ENCODE data around the gene AUTS2. TPM values are rescaled to one million over a fixed set of nuclear protein-coding genes. Genes with fewer than 3 reads are reported as not detected.

Gene AUTS2
- total and polyA plus RNA-seq, 10 of the 15 experiments (the other 5 are each of a cell fraction or from before 2014, with no cell fraction given), result 6.4 to 55.6 (median 21.6) TPM

DNA sequence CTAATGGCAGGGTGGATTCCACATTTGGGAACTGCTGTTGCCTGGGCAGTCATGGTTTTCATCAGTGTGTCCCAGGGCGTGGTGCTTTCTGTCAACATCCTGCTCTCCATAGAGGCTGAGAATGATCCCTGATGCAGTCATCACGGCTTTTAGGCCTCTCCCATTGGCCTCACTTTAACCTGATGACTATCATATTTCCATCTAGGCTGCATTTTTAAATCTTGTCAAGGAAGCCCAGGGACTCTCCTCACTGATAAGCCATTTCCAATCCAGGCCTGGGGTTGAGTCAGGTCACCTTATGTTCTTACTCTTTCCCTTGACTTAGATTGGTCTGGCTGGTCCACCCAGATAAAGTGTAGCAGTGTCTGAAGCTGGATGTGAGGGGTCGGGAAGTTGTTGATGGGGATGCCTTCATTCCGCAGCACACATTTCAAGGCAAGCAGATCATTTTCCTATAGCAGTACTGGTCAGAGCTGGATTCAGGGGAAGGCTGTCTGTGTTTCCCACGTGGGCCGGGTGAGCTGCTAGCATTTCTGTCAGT, 177.0 kb downstream of the AUTS2 start:
- ChIA-PET SMC1A (ENCODE audit: uncharacterized antibody, unreplicated experiment) (interaction anchor here (0.7 to 5.8 kb wide), 6 partner anchors 9 to 35 kb away, joined by 3 to 59 read pairs (median 6); no protein-coding TSS in a partner anchor), POLR2A (no interaction called here), CTCF (no interaction called here), RAD21 (ENCODE audit: unreplicated experiment) (interaction anchor here (2.1 kb wide), 1 partner anchor 9 kb away, joined by 6 read pairs; no protein-coding TSS in a partner anchor)
- BruUV-seq (replicated peaks), result no TSS peak
- no peak for ATAC-seq
- Histone ChIP-seq H3K79me2 (ENCODE audit: control insufficient read depth, insufficient read depth, low read length) (peaks cover 4% of the 10 kb centered on the region), H2AFZ (ENCODE audit: control insufficient read depth, low read depth, low read length) (no peak overlapping the region), H3K9me3 (replicated peaks; ENCODE audit: control insufficient read depth, insufficient read depth, low read length) (no peaks in the 10 kb centered on the region; the same call in 2 of the 3 replicates), H3K36me3 (ENCODE audit: control insufficient read depth in 2 of 2, insufficient read depth in 2 of 2, low read length in 1 of 2) (no peaks in the 10 kb centered on the region), H4K20me1 (ENCODE audit: control insufficient read depth, insufficient read depth) (no peaks in the 10 kb centered on the region), H3K4me2 (ENCODE audit: control insufficient read depth, insufficient read depth) (no peak overlapping the region), H3K27ac (ENCODE audit: control insufficient read depth, insufficient read depth) (no peak overlapping the region), H3K27me3 (replicated peaks in 1 of 2; ENCODE audit: control insufficient read depth in 2 of 2, insufficient read depth in 2 of 2, low read length in 1 of 2) (no peaks in the 10 kb centered on the region), H3K9ac (ENCODE audit: control insufficient read depth, insufficient read depth, low read length) (no peak overlapping the region), H3K4me3 (no peak overlapping the region), H3K4me1 (ENCODE audit: control insufficient read depth, insufficient read depth, low read length) (peaks cover 5% of the 10 kb centered on the region)
- 46% methylated on average over 6 of the region's 6 CpGs for WGBS (ENCODE audit: insufficient coverage, insufficient replicate concordance, low lambda C conversion rate, missing lambda C conversion rate)
- no peak for FAIRE-seq
- in situ Hi-C loops (cut with MboI) (no loop called here), intact Hi-C loops (cut with micrococcal nuclease; ENCODE audit: unreplicated experiment) (no loop called here)
- no peak for DNase-seq (ENCODE audit: low read depth, low spot score)
- TF ChIP-seq, protein P1, sequence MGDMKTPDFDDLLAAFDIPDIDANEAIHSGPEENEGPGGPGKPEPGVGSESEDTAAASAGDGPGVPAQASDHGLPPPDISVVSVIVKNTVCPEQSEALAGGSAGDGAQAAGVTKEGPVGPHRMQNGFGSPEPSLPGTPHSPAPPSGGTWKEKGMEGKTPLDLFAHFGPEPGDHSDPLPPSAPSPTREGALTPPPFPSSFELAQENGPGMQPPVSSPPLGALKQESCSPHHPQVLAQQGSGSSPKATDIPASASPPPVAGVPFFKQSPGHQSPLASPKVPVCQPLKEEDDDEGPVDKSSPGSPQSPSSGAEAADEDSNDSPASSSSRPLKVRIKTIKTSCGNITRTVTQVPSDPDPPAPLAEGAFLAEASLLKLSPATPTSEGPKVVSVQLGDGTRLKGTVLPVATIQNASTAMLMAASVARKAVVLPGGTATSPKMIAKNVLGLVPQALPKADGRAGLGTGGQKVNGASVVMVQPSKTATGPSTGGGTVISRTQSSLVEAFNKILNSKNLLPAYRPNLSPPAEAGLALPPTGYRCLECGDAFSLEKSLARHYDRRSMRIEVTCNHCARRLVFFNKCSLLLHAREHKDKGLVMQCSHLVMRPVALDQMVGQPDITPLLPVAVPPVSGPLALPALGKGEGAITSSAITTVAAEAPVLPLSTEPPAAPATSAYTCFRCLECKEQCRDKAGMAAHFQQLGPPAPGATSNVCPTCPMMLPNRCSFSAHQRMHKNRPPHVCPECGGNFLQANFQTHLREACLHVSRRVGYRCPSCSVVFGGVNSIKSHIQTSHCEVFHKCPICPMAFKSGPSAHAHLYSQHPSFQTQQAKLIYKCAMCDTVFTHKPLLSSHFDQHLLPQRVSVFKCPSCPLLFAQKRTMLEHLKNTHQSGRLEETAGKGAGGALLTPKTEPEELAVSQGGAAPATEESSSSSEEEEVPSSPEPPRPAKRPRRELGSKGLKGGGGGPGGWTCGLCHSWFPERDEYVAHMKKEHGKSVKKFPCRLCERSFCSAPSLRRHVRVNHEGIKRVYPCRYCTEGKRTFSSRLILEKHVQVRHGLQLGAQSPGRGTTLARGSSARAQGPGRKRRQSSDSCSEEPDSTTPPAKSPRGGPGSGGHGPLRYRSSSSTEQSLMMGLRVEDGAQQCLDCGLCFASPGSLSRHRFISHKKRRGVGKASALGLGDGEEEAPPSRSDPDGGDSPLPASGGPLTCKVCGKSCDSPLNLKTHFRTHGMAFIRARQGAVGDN (IDR thresholded peaks at IDR 0.05), result no peak
- TF ChIP-seq CBX5 (IDR thresholded peaks at IDR 0.05; ENCODE audit: low read depth) (no peak), TBL1XR1 (IDR thresholded peaks at IDR 0.05; ENCODE audit: low read depth, low read length) (no peak), RCOR1 (conservative IDR thresholded peaks at IDR 0.05; ENCODE audit: low read depth, low read length) (no peak), SUZ12 (IDR thresholded peaks at IDR 0.05; ENCODE audit: unreplicated experiment) (no peak), STAT1 (conservative IDR thresholded peaks at IDR 0.05) (no peak), FOXK2 (IDR thresholded peaks at IDR 0.05) (no peak)
- TF ChIP-seq, protein P2, sequence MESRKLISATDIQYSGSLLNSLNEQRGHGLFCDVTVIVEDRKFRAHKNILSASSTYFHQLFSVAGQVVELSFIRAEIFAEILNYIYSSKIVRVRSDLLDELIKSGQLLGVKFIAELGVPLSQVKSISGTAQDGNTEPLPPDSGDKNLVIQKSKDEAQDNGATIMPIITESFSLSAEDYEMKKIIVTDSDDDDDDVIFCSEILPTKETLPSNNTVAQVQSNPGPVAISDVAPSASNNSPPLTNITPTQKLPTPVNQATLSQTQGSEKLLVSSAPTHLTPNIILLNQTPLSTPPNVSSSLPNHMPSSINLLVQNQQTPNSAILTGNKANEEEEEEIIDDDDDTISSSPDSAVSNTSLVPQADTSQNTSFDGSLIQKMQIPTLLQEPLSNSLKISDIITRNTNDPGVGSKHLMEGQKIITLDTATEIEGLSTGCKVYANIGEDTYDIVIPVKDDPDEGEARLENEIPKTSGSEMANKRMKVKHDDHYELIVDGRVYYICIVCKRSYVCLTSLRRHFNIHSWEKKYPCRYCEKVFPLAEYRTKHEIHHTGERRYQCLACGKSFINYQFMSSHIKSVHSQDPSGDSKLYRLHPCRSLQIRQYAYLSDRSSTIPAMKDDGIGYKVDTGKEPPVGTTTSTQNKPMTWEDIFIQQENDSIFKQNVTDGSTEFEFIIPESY (IDR thresholded peaks at IDR 0.05), result no peak
- TF ChIP-seq, protein P3, sequence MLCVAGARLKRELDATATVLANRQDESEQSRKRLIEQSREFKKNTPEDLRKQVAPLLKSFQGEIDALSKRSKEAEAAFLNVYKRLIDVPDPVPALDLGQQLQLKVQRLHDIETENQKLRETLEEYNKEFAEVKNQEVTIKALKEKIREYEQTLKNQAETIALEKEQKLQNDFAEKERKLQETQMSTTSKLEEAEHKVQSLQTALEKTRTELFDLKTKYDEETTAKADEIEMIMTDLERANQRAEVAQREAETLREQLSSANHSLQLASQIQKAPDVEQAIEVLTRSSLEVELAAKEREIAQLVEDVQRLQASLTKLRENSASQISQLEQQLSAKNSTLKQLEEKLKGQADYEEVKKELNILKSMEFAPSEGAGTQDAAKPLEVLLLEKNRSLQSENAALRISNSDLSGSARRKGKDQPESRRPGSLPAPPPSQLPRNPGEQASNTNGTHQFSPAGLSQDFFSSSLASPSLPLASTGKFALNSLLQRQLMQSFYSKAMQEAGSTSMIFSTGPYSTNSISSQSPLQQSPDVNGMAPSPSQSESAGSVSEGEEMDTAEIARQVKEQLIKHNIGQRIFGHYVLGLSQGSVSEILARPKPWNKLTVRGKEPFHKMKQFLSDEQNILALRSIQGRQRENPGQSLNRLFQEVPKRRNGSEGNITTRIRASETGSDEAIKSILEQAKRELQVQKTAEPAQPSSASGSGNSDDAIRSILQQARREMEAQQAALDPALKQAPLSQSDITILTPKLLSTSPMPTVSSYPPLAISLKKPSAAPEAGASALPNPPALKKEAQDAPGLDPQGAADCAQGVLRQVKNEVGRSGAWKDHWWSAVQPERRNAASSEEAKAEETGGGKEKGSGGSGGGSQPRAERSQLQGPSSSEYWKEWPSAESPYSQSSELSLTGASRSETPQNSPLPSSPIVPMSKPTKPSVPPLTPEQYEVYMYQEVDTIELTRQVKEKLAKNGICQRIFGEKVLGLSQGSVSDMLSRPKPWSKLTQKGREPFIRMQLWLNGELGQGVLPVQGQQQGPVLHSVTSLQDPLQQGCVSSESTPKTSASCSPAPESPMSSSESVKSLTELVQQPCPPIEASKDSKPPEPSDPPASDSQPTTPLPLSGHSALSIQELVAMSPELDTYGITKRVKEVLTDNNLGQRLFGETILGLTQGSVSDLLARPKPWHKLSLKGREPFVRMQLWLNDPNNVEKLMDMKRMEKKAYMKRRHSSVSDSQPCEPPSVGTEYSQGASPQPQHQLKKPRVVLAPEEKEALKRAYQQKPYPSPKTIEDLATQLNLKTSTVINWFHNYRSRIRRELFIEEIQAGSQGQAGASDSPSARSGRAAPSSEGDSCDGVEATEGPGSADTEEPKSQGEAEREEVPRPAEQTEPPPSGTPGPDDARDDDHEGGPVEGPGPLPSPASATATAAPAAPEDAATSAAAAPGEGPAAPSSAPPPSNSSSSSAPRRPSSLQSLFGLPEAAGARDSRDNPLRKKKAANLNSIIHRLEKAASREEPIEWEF (IDR thresholded peaks at IDR 0.05; ENCODE audit: insufficient replicate concordance, low read depth, low read length), result no peak

Measured in GM12878 (cell line).